ENCODE measurements around the gene DPP6.

- TF ChIP-seq, protein P1, sequence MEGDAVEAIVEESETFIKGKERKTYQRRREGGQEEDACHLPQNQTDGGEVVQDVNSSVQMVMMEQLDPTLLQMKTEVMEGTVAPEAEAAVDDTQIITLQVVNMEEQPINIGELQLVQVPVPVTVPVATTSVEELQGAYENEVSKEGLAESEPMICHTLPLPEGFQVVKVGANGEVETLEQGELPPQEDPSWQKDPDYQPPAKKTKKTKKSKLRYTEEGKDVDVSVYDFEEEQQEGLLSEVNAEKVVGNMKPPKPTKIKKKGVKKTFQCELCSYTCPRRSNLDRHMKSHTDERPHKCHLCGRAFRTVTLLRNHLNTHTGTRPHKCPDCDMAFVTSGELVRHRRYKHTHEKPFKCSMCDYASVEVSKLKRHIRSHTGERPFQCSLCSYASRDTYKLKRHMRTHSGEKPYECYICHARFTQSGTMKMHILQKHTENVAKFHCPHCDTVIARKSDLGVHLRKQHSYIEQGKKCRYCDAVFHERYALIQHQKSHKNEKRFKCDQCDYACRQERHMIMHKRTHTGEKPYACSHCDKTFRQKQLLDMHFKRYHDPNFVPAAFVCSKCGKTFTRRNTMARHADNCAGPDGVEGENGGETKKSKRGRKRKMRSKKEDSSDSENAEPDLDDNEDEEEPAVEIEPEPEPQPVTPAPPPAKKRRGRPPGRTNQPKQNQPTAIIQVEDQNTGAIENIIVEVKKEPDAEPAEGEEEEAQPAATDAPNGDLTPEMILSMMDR (IDR thresholded peaks at IDR 0.05 in 2 of 3, conservative IDR thresholded peaks at IDR 0.05 in 1 of 3; ENCODE audit: insufficient read depth in 2 of 3, low read depth in 1 of 3, low read length in 3 of 3): no peak
- no peak for TF ChIP-seq POLR2AphosphoS5 (IDR thresholded peaks at IDR 0.05; ENCODE audit: control insufficient read depth, insufficient read depth, low read depth, low read length)
- TF ChIP-seq ZNF408 (CRISPR knock-in tag; IDR thresholded peaks at IDR 0.05; ENCODE audit: low read depth): no peak
- TF ChIP-seq NCOR1 (IDR thresholded peaks at IDR 0.05): no peak
- TF ChIP-seq SNIP1 (IDR thresholded peaks at IDR 0.05; ENCODE audit: low read depth): no peak
- TF ChIP-seq SMC3 (conservative IDR thresholded peaks at IDR 0.05; ENCODE audit: insufficient read depth, low read depth, low read length): no peak
Observed at GRCh38 chr7:154338701-154339506, 286.7 kb downstream of the DPP6 start.
